Occipital lobe (tissue), 2 donors: ENCODE results near the gene SIX5. TPM values are rescaled to one million over a fixed set of nuclear protein-coding genes. Genes with fewer than 3 reads are reported as not detected.

Experiments
- DNase-seq: peaks from one replicate; lab custom pipeline; 2025; lab: John Stamatoyannopoulos, UW
- total RNA-seq: library from RNA; depleted of rRNA; stranded (reverse); fragments of >200 nt; gene quantifications from one replicate; pipeline ENCODE4 v1.2.3, GENCODE V29; 2014

Gene SIX5
- total RNA-seq, 1 donor from 2014 or later: 1.2 TPM

DNA sequence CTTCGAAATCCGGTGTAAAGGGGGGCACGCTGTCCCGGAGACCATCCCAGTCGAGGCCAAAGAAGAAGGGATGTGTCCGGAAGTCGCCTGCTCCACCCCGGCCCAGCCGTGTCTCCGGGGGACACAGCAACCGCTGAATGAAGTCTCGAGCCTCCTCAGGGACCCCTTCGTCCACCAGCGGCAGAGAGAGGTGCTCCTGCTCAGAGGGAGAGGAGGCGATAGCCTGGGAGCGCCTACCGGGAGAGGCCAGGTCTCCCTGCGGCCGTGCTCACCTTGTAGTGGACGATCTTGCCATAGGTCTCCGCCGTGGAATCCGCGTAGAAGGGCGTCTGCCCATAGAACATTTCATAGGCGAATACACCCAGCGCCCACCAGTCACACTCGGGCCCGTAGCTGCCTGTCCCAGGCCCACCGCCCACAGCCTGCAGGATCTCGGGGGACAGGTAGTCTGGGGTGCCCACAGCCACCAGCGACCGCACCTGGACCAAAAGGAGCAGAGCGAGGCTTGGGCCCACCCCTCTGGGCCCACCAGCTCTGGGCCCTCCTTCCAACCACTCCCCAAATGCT is 8.4 kb upstream of the SIX5 start:
- no peak for DNase-seq

DNA sequence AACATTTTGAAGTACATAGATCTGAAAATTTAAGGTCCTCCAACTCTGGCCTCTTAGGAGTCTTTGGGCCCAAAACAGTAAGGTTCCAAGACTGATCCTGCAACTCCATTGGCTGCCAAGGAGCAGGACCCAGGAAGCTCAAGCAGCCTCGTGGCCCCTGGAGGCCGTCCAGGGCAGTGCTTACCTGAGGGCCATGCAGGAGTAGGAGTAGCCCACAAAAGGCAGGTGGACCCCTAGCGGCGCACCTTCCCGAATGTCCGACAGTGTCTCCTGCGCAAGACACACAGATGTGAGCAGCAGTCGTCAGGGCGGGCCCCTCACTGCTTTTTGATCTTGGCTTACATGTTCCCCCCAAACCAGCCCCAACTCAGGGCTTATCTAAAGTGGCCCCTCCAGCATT is 5.7 kb upstream of the SIX5 start:
- no peak for DNase-seq

DNA sequence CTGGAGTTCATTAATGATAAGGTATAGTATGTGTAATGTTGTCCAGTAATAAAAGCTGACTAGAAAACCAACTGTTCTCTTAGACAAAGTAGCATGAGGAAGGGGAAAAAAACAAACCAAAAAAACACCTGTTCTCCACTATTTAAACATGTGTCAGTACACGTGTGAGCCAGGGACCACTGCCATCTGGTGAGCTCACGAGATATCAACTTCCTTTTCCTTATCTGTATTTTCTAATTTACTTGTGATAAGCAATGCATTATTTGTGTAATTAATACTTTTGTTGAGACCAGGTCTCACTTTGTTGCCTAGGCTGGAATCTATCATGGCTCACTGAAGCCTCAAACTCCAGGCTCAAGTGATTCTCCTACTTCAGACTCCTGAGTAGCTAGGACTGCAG is 4.3 kb upstream of the SIX5 start:
- DNase-seq: no peak

DNA sequence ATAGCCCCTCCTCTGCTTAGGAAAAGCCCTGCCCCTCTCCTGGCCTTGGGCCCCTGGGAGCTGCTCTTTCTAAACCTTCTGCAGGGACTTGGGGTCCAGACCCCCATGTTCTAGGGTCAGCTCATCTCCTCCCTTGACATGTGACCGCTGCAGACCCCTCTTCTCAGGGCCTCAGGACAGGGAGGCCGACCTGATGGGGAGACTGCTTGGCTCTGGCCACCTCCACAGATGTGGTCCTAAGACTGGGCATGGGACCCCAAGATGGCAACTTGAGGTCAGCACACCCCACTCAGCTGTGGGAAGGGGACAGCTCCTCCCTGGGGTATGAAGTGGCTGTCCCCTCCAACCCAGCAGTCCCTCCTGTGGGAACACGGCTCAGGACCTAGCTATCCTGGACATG is 3.9 kb upstream of the SIX5 start:
- no peak for DNase-seq

DNA sequence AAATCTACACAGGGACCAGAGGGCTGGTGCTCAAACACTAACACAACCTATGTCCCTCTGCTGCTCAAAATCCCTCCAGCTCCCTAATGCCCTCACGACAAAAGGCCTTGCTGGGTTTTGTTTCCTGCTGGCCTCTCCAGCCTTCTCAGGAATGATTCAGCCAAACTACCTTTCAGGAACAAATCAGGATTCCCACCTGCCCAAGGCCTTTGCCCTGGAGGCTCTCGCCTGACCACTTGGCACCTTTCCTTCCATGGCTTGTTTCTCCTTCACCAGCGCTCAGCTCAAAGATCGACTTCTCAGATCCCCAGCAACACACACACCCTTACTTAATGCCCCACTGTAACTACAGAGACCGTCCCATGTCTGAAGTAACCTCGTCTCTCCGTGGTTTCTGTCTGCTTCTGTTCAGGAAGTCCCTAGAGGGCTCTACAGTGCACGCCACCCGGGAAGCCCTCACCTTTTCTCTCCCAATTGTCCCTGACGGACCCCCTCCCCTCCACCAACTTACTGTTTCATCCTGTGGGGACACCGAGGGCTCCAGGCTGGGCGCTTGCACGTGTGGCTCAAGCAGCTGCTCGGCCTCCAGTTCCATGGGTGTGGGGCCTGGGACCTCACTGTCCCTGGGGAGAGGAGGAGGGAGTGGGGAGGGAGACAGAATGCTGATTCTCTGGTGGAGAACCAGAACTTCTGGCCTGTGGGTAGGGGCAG is 3.2 kb upstream of the SIX5 start:
- DNase-seq: no peak

DNA sequence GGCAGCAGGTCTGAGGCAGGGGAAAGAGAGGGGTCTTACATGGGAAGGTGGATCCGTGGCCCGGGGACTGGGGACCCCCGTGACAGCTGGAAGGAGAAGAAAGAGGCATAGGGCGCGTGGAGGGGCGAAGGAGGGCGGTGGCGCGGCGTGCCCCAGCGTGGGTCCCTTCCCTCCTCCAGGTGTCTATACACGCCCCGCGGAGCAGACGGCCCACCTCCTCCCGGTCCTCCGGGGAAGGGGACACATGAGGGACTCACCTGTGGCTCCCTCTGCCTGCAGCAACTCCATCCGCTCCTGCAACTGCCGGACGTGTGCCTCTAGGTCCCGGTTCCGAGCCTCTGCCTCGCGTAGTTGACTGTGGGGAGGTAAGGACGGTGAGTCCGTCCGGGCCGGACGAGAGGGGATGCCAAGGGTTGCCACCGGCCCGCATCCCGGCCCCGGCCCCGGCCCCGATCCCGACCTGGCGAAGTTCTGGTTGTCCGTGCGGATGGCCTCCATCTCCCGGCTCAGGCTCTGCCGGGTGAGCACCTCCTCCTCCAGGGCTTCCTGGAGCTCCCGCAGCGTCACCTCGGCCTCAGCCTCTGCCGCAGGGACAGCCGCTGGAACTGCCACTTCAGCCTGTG is 2.4 kb upstream of the SIX5 start:
- no peak for DNase-seq

DNA sequence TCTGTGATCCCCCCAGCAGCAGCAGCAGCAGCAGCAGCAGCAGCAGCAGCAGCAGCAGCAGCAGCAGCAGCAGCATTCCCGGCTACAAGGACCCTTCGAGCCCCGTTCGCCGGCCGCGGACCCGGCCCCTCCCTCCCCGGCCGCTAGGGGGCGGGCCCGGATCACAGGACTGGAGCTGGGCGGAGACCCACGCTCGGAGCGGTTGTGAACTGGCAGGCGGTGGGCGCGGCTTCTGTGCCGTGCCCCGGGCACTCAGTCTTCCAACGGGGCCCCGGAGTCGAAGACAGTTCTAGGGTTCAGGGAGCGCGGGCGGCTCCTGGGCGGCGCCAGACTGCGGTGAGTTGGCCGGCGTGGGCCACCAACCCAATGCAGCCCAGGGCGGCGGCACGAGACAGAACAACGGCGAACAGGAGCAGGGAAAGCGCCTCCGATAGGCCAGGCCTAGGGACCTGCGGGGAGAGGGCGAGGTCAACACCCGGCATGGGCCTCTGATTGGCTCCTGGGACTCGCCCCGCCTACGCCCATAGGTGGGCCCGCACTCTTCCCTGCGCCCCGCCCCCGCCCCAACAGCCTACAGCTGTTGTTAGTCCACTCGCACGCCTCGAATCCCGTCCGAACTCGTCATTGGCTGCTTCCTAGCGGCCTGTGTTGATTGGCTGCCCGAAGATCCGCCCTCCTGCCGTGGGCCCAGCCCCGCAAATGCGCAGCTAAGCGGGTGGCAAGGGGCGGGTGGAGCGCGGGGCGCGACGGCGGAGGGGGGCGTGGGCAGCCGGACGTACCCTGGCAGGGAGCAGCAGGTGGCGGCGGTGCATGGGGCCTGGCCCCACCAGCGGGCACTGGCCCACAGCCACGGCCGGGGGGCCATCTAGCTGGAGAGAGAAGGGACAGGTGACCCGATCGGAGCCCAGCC is 1.4 kb upstream of the SIX5 start:
- DNase-seq: peak; percentile 93

DNA sequence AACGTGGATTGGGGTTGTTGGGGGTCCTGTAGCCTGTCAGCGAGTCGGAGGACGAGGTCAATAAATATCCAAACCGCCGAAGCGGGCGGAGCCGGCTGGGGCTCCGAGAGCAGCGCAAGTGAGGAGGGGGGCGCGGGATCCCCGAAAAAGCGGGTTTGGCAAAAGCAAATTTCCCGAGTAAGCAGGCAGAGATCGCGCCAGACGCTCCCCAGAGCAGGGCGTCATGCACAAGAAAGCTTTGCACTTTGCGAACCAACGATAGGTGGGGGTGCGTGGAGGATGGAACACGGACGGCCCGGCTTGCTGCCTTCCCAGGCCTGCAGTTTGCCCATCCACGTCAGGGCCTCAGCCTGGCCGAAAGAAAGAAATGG is 754 bp upstream of the SIX5 start:
- no peak for DNase-seq

DNA sequence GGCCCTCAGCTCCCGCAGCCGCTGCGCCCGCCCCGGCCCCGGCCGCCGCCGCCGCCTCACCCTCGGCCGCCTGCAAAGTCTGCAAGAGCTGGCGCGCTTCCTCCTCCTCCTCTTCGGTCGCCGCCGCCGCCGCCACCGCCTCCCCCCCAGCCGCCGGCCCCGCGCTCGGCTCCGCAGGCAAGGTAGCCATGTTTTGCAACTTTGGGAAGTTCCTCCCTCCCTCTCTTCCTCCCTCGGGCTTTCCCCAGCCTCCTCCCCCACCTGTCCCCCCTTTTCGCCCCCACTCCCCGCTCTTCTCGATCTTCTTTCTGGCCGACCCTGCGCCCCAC is 433 bp downstream of the SIX5 start:
- DNase-seq: no peak

DNA sequence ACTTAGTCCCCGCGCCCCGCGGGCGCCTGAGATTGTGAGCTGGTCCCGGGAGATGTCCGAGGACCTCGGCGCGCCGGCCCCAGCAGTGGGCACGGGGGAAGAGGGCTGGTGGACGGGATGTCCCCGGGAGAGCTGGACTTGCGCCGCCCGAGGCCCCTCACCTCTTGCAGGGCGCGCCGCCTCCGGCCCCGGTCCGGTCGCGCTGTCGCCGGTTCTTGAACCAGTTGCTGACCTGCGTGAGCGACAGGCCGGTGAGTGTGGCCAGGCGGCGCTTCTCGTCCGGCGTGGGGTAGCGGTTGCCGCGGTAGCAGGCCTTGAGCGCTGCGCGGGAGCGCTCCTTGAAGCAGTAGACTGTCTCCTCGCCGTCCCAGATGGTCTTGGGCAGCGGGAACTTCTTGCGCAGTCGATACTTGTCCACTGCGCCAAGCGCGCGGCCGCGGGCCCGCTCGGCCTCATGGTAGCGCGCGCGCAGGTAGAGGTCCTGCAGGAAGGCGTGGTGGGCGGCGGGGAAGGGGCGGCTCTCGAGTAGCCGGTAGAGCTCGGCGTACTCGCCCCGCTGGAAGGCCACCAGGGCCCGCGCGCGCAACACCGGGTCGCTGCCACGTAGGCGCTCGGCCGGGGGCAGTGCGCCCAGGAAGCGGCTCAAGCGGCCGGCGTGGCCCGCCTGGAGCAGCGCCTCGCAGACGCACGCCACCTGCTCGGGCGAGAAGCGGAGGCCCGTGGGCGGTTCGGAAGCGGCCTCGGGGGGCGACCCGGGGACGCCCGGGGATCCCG is 984 bp downstream of the SIX5 start:
- DNase-seq: no peak

DNA sequence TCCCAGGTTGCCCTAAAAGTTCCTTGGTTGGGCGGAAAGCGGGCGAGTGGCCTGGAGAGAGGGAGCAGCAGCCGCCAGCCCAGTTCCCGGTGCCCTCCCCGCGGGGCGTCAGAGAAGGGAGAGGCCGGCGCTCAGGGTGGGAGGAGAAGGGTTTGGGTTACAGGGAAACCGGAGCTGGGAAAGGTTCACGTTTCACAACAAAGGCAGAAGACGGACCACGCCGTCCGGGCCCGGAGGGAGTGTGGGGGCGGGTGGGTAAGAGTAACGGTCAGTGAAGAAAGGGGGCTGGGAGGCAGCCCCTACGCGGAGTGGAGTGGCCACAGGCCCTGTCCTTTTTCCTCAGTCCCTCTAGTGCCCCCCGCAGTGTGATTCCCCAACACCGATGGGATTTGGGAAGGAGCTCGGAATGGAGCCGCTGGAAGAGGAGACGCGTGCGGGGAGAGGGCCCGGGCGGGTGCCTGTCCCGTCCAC is 1.6 kb downstream of the SIX5 start:
- DNase-seq: no peak

DNA sequence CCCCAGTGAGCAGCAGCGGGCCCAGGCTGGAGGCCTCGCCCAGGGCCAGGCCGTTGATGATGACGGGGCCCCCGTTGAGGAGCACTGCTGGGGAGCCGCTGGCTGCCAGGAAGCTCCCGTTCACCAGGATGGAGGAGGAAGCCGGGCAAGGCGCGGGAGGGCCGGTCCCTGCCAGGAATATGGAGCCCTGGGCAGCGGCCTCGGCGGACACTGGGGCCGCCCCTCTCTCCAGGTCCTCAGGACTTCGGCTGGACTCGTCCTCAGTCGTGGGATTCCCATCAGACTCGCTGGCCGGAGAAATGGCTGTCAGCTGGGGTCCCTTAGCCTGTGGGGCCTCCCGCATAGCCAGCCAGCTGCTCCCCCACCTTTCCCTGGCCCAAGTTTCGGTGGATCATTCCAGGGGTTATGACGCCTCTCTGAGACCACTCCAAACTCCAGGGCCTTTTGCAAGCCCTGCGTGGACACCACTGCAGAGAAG is 2.1 kb downstream of the SIX5 start:
- no peak for DNase-seq

DNA sequence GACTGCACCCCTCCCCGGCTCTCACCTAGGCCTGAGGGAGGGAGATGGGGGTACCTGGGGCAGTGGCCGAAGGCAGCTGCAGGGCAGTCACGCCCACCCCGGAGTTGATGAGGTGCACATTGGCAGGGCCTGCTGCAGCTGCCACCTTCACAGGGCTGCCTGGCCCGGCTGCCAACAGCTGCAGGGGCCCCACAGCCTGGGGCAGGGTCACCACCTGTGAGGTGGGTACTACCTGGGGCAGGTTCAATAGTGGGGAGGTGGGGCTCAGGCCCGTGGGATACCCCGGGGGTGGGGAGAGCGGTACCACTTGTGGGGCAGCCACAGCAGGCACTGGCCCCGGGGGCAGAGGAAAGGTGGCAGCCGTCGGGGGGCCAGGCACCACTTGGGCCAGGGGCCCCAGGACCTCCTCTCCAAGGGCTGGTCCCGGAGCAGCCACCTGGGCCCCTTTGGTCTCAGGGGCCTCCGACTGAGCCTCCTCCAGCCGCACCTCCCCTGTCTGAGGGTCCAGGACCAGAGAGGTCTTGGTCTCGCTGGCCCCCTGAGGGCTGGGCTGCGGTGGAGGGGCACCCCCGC is 2.7 kb downstream of the SIX5 start:
- DNase-seq: no peak

DNA sequence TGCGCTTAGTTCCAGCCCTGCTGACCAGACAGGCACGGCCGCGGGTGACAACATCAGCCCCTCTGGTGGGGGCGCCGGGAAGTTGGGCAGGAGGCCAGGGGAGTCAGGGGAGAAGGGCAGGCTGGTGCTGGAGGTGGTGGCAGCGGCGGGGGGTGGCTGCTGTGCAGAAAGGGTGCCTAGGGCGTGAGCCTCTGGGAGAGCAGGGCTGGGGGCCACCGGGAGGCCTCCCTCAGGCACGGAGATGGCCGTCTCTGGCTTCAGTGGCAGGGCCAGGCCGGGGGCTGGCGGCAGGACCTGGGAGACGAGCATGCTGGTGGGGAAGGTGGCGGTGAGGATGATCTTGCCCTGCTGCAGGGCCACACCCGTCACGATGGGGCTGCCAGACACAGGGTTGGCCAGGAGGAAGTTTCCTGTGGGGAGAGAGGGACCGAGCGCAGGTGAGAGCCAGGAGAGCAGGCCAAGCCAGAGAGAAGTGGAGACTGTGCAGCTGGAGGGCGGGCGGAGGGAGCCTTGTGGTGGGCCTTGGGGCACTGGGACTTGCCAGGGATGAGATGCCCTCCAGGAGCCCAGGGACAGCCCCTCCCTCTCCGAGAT is 3.3 kb downstream of the SIX5 start:
- no peak for DNase-seq

DNA sequence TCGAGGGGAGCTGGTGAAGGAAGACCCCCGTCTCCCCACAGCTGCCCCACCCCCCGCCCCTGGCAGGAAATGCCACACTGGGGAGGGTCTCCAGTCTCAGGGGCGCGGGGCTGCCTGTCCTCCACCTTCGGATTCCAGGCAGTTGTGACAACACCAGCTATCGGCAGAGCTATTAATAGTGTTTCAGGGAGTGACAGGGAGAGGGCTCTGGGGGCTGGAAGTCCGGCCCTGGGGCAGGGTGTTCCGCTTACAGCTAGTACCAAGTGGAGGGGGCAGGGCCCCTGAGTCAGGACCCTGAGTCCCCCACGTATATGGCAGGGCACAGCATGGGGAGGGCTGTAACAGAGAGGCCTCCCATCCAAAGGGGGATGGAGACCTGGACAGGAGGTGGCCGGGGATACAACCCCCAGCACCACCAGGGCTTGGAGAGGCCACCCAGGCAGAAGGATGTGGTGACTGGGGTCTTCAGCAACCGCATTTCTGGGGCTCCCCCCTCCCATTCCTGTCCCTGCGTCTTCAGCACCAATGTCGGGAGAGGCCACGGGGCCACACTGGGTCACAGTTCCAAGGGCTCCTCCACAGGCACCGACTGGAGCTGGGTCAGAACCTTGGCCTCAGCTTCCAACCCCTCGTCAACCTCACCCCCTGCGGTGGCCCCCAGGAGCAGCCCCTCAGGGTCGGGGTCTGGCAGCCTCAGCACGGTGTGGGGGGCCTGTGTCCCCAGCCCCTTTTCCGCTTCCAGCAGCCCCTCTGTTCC is 3.9 kb downstream of the SIX5 start:
- DNase-seq: no peak

DNA sequence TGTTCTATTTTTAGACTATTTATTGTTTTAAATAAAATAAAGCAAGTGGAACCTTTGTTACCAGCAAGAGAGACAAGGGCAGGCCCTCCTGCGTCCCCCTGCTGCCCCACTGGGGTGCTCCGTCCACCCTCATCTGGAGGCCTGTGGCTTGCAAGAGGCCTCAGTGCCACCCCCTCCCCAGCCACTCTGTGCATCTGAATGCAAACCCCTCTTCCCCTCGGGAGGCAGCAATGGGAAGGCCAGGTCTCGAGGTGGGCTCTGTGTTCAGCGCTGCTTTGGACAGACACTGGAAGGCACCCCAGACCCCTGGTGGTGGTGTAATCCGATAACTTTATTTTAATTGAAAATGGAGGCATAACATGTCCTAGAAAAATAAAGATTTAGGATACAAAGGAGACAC is 4.6 kb downstream of the SIX5 start:
- no peak for DNase-seq

DNA sequence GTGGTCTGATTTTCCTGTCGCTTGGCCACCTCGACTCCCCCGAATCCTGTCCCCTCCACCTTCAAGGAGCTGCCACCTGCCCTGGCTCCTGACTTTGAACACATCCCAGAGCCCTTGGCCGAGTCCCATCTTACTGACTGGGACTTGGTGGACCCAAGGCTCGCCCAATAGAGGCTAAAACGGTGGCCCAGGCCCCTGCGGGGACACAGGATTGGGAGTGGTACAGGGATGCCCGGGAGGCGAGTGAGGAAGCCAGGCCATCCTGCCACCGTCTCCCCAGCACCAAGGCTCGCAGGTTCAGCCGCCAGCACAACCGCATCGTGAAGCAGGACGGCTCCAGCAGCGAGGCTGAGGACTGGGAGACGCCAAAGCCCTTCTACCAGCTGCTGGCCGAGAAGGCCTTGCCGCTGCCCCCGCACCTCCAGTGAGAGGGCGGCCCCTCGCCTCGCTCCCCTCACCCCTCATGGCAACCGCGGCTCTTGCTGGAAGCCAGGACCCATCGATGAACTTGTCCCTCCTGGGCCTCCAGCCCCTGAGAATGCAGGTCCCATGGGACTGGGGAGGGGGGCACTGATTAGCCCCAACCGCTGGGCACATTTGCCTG is 5.3 kb downstream of the SIX5 start:
- no peak for DNase-seq

DNA sequence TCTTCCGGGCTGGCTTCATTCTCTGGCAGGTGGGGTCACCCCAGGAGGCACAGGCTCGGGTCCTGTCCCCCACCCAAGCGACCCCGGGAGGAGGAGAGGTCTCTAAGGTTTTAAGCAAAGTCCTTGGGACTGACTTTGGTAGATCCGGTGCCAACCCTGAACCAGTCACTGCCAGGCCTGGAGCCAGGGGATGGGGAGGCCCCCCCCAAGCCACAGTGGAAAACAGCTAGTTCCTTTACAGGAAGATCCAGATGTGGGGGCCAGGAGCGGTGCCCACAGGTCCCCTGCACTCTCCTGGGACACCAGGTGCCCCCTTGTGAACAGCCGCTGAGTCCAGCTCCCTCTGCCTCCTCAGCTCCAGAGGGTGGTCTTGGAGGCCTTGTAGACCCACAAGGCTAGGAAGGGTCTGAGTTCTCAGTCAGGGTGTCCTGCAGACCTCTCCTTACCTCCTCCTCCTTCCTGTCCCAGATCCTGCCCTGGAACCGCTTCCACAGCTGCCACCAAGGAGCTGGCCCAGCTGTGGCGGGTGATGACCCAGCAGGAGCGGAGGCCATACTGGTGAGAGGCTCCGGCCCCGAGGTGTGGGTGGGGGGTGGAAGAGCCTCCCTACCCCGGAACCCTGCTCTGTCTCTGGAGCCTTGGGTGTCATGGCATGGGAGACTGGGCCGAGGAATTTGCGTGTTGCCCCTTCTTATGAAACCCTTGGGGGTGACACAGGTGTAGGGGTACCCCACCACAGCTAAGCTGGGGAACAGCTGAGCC is 6.0 kb downstream of the SIX5 start:
- no peak for DNase-seq

DNA sequence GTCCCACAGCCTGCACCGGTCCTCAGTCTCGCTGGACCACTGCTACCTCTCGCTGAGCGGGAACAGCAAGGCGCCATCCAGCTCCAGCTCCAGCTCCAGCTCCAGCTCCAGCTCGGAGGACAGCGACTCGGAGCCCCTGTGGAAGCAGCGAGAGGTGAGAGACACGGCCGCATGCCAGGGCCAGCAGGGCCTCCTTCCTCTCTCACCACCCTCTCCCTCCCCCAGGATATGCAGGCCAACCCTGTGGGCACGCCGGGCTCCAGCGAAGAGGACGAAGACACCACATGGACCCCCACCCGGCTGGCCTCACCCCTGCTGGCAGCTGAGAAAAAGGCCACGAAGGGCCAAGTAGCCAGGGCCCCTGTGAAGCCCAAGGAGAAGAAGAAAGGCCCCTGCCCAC is 7.3 kb downstream of the SIX5 start:
- DNase-seq: no peak
